ENCODE data around the gene CCN2.

DNA sequence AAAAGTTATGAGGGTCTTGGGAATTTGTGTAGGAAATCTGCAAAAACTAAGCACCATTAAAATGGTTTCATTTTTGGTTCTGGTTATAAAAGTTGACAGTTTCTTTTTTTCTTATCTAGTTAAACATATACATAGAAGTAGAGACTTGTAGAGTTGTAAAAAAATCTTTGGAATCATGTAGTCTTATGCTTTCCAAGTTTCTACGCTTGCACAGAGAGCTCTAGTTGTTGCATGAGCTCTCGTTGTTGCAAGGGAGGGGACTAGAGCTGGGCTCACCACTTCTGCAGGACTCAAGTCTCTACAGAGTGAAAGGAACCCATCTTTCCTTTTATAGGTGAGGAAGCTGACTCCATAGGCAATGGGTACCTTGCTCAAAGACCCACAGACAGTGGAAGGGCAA is 21.6 kb upstream of the CCN2 start:
- TF ChIP-seq, protein P1, sequence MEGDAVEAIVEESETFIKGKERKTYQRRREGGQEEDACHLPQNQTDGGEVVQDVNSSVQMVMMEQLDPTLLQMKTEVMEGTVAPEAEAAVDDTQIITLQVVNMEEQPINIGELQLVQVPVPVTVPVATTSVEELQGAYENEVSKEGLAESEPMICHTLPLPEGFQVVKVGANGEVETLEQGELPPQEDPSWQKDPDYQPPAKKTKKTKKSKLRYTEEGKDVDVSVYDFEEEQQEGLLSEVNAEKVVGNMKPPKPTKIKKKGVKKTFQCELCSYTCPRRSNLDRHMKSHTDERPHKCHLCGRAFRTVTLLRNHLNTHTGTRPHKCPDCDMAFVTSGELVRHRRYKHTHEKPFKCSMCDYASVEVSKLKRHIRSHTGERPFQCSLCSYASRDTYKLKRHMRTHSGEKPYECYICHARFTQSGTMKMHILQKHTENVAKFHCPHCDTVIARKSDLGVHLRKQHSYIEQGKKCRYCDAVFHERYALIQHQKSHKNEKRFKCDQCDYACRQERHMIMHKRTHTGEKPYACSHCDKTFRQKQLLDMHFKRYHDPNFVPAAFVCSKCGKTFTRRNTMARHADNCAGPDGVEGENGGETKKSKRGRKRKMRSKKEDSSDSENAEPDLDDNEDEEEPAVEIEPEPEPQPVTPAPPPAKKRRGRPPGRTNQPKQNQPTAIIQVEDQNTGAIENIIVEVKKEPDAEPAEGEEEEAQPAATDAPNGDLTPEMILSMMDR (IDR thresholded peaks at IDR 0.05) = no peak
- no peak for TF ChIP-seq EZH2 (IDR thresholded peaks at IDR 0.05; ENCODE audit: borderline replicate concordance, insufficient read depth, low read depth, low read length, poor library complexity, severe bottlenecking)

Measured in B cell (primary cell).